HAP-1 (cell line): Measurements from ENCODE around the gene SKP2.
"Not testable (repeated sequence)": the region's sequence is repeated elsewhere in the genome, so short reads cannot be mapped to it uniquely, and the experiment has no call there.

ENCODE experiments used
- DNase-seq, 2 experiments: peaks; one replicate each; pipeline ENCODE4 v3.0.0-alpha.2; 2016 to 2020; ENCODE audit warnings: low spot score in 2 of 2
- H3K27me3 ChIP-seq: fragments of 250-450 bp; sonication (Bioruptor Pico); 2 replicates; pipeline ENCODE4 v1.5.1; 2020; ENCODE audit warnings: low read depth, mild to moderate bottlenecking, moderate library complexity
- H3K36me3 ChIP-seq: fragments of 250-450 bp; sonication (Bioruptor Pico); replicated peaks from 2 replicates; pipeline ENCODE4 v1.5.1; 2020; ENCODE audit warnings: mild to moderate bottlenecking
- H3K4me1 ChIP-seq: fragments of 250-450 bp; sonication (Bioruptor Pico); 2 replicates; pipeline ENCODE4 v1.5.1; 2020; ENCODE audit warnings: mild to moderate bottlenecking
- H3K4me3 ChIP-seq: fragments of 250-450 bp; sonication (Bioruptor Pico); 2 replicates; pipeline ENCODE4 v1.5.1; 2020; ENCODE audit warnings: mild to moderate bottlenecking, moderate library complexity
- H3K9me3 ChIP-seq: fragments of 250-450 bp; sonication (Bioruptor Pico); 2 replicates; pipeline ENCODE4 v1.5.1; 2020; ENCODE audit warnings: mild to moderate bottlenecking, moderate library complexity
- in situ Hi-C: fragments of 300-500 bp; cut with MboI; formaldehyde crosslinking; loops from 3 replicates; pipeline ENCODE4 v1.14.3; 2020; ENCODE audit warnings: low sequenced_read_pairs, inconsistent platforms, mixed read lengths

SKP2 gene

DNA sequence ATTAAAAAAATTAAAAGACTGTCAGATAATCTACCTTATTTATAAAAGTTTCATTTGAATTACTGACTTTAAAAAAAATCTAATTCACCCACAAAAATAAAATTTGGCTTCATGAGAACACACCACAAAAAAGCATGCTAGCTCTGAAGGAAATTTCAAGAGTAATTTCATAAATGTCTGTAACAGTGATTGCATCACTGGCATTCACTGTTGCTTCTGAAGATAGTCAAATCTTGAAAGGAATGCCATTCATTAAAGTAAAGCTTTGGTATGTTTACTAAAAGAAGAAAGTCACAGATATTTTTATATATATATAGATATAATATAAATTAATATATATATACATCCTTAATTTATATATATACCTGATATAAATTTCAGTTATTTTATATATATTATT, 46.4 kb downstream of the SKP2 start:
- peaks cover 22% of the 10 kb centered on the region for H3K36me3 ChIP-seq
- H3K4me1 ChIP-seq = no peaks in the 10 kb centered on the region
- H3K4me3 ChIP-seq = no peak overlapping the region
- DNase-seq = no peak
- no peaks in the 10 kb centered on the region for H3K9me3 ChIP-seq
- H3K27me3 ChIP-seq = no peaks in the 10 kb centered on the region
- in situ Hi-C loops = no loop called here

DNA sequence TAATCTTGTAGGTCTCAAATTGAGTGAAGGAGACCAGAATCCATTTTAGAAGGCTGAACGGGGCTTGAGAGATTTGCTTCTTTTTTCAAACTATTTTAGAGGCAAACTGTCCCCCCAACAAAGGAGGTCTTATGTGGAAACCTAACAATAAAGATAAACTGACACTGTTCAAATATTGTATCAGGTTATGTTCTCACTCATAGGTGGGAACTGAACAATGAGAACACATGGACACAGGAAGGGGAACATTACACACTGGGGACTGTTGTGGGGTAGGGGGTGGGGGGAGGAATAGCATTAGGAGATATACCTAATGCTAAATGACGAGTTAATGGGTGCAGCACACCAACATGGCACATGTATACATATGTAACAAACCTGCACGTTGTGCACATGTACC, 46.9 kb downstream of the SKP2 start:
- peaks cover 22% of the 10 kb centered on the region for H3K36me3 ChIP-seq
- DNase-seq, H3K4me1 ChIP-seq, H3K9me3 ChIP-seq, in situ Hi-C loops, H3K27me3 ChIP-seq, H3K4me3 ChIP-seq: not testable (repeated sequence)

DNA sequence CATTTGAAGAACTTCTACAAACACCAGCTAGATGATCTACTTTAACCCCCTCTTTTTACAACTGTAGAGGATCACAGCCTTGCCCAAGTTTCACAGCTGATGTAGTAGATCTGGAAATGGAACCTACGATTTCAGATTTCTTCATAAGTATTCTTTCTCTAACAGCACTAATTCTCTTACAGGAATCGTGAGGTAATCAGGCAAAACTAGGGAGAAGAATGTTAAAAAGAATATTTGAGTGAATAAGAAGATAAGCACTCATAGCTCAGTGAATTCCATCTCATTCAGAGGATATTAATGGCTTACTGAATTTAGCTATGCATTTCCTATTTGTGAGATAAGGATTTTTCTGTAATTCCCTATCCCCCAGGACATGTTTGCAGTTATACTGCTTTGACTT, 47.7 kb downstream of the SKP2 start:
- no peak for DNase-seq
- no peaks in the 10 kb centered on the region for H3K9me3 ChIP-seq
- H3K27me3 ChIP-seq = no peaks in the 10 kb centered on the region
- no peak overlapping the region for H3K4me3 ChIP-seq
- peaks cover 22% of the 10 kb centered on the region for H3K36me3 ChIP-seq
- in situ Hi-C loops = no loop called here
- H3K4me1 ChIP-seq = no peaks in the 10 kb centered on the region

DNA sequence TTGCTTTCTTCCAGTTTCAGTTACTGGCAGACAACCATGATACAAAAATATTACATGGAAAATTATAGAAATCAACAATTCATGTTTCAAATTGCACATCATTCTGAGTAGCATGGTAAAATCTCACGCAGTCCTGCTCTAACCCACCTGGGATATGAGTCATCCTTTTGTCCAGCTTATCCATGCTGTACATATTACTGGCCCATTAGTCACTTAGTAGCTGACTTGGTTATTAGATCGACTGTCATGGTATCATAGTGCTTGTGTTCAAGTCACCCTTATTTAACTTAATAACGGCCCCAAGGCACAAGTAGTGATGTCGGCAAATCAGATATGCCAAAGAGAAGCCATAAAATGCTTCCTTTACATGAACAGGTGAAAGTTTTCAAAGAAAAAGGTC, 48.6 kb downstream of the SKP2 start:
- no peak for DNase-seq
- in situ Hi-C loops = no loop called here
- Histone ChIP-seq H3K36me3 (peaks cover 22% of the 10 kb centered on the region), H3K9me3 (no peaks in the 10 kb centered on the region), H3K4me3 (no peak overlapping the region), H3K27me3 (no peaks in the 10 kb centered on the region), H3K4me1 (no peaks in the 10 kb centered on the region)

DNA sequence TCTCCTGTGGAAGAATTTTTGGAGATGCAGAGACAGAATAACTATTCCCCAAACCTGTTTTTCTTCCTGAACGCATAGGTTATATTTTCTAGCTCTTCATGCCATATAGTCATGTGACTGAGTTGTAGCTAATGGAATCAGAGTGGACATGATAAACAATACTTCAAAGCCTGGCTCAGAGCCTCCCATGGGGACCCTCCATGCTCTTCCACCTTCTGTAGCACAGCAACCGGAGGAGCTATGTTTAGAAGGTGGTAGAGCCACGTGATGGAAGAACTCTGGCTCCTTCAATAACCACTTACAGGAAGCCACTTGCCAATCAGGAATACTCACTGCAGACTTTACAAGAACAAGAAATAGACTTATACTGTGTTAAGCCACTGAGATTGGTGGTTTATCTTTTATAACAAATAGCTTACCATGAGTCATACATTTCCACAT, 50.6 kb downstream of the SKP2 start:
- no peaks in the 10 kb centered on the region for H3K27me3 ChIP-seq
- H3K9me3 ChIP-seq = no peaks in the 10 kb centered on the region
- no peak for DNase-seq
- in situ Hi-C loops = no loop called here
- H3K4me3 ChIP-seq = no peak overlapping the region
- H3K4me1 ChIP-seq = no peaks in the 10 kb centered on the region
- H3K36me3 ChIP-seq = peaks cover 12% of the 10 kb centered on the region

DNA sequence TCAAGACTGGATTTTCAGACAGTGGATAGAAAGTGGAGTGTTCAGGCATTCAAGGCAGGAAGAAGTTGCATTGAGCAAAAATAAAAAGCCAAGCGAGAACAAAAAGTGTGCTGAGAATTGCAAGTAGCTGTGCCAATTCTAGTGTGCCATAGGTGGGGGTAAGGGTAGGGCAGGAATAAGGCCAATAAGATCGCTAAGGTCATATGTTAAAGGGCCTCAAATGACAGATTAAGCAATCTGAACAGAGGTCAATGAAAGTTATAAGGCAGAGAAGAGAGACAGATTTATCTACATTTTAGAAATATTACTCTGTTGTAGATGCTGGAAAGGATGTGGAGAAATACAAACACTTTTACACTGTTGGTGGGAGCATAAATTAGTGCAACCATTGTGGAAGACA, 53.4 kb downstream of the SKP2 start:
- Histone ChIP-seq H3K4me3 (no peak overlapping the region), H3K9me3 (no peaks in the 10 kb centered on the region), H3K36me3 (peaks cover 7% of the 10 kb centered on the region), H3K27me3 (no peaks in the 10 kb centered on the region), H3K4me1 (no peaks in the 10 kb centered on the region)
- DNase-seq = no peak
- in situ Hi-C loops = no loop called here

DNA sequence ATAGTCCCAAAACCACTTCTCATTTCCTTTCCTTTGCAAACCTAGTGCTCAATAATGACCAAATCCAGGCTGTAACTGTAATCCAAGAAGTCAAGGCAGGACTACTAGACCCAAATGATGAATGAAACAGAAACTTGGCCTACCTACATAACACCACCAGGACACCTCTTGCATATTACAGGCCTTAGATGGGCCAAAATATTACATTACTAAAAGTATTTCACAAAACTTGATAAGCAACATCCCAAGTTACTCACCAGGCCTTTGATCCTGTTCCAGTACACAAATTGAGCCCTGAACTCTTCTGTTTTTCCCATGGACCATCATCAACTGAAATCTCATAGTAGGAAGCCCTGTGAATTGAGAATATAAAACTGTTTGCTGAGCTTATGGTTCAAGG, 55.0 kb downstream of the SKP2 start:
- no peak for DNase-seq
- H3K4me3 ChIP-seq = no peak overlapping the region
- H3K27me3 ChIP-seq = no peaks in the 10 kb centered on the region
- in situ Hi-C loops = no loop called here
- H3K4me1 ChIP-seq = no peaks in the 10 kb centered on the region
- peaks cover 3% of the 10 kb centered on the region for H3K36me3 ChIP-seq
- H3K9me3 ChIP-seq = no peaks in the 10 kb centered on the region

DNA sequence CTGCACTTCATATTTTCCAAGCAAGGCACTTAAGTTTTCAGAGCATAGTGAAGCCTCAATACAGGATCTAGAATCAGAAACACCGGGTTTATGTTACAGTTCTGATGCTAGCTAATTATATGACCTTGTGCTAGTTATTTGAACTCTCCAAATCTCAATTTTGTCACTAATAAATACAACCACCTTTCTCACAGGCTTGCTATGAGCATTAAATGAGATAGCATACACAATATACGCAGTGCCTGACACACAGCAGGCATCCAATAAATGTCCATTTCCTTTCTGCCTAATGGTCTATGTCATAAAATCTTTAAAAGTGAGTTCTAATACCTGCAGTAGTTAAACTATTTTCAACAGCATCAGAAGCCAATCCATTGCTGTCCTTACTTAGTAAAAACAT, 56.9 kb downstream of the SKP2 start:
- in situ Hi-C loops = no loop called here
- H3K4me3 ChIP-seq = no peak overlapping the region
- H3K4me1 ChIP-seq = no peaks in the 10 kb centered on the region
- DNase-seq = no peak
- H3K27me3 ChIP-seq = no peaks in the 10 kb centered on the region
- no peaks in the 10 kb centered on the region for H3K9me3 ChIP-seq
- H3K36me3 ChIP-seq = no peaks in the 10 kb centered on the region; the same call in none of the 2 replicates

DNA sequence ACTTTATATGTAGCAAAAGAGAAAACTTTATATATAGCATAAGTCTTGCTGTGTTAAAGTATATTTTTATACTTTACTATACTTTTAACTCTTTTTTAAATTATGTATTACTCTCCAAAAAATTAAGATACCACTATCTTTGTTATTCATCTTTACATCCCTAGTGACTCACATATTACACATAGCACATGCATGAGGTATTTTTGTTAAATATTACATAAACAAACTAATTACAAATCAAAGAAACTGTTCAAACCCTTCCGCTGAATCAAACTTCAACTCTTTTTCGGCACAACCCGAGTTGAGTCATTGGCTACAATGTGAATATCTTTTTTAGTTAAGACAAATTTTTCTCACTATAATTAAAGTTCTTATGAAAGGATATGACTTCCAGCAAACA, 57.8 kb downstream of the SKP2 start:
- Histone ChIP-seq H3K4me1 (no peaks in the 10 kb centered on the region), H3K4me3 (no peak overlapping the region), H3K36me3 (no peaks in the 10 kb centered on the region; the same call in none of the 2 replicates), H3K9me3 (no peaks in the 10 kb centered on the region), H3K27me3 (no peaks in the 10 kb centered on the region)
- no peak for DNase-seq
- in situ Hi-C loops = no loop called here

DNA sequence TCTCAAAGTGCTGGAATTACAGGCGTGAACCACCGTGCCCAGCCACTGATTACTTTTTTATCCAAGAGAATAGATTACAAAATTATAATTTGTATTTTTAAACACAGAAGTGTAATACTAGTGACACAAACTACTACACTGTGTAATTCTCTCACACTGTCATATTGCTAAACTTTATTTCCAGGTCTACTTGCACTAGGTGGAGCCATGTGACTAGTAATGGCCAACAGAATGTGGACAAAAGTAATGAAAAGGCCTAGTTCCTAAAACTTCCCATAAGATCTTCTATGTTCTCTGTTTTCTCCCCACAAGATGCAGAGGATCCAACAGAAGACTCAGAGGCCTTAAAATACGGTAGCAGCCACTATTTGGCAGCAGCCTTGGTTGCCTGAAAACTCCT, 62.5 kb downstream of the SKP2 start:
- Histone ChIP-seq H3K9me3 (no peaks in the 10 kb centered on the region), H3K36me3 (peaks cover 5% of the 10 kb centered on the region), H3K27me3 (no peaks in the 10 kb centered on the region), H3K4me3 (no peak overlapping the region), H3K4me1 (peaks cover 4% of the 10 kb centered on the region; the same call in 1 of the 2 replicates)
- DNase-seq = no peak
- in situ Hi-C loops = no loop called here

DNA sequence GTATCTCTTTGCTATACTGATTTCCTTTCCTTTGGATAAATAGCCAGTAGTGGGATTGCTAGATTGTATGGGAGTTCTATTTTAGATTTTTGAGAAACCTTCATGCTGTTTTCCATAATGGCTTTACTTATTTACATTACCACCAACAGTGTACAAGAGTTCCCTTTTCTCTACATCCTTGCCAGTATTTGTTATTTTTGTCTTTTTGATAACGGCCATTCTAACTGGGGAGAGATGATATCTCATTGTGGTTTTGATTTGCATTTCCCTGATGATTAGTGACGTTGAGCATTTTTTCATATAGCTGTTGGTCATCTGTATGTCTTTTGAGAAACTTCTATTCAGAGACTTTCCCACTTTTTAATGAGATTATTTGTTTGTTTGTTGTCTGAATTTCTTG, 64.0 kb downstream of the SKP2 start:
- H3K4me1 ChIP-seq = peaks cover 11% of the 10 kb centered on the region; the same call in 1 of the 2 replicates
- H3K4me3 ChIP-seq = no peak overlapping the region
- no peaks in the 10 kb centered on the region for H3K9me3 ChIP-seq
- in situ Hi-C loops = no loop called here
- H3K27me3 ChIP-seq = no peaks in the 10 kb centered on the region
- H3K36me3 ChIP-seq = peaks cover 11% of the 10 kb centered on the region
- no peak for DNase-seq

DNA sequence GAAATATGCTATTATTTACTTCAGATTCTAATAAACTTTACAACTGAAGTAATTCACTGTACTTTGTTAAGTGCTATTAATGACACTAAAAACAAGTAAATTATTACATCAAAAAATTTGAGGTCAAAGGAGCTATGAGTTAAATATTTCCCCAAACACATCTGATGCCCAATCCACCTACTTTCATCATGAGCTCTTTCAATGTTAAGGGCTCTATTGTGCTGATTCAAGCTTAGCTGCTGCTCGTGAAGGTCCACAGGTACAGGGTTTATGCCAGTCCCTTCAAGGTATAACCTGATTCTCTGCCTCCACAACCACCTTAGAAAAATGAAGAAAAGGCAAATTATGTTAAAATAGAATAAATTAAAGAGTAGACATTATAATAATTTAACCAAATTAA, 65.7 kb downstream of the SKP2 start:
- in situ Hi-C loops = no loop called here
- H3K9me3 ChIP-seq = no peaks in the 10 kb centered on the region
- peaks cover 11% of the 10 kb centered on the region; the same call in 1 of the 2 replicates for H3K4me1 ChIP-seq
- H3K27me3 ChIP-seq = no peaks in the 10 kb centered on the region
- no peak overlapping the region for H3K4me3 ChIP-seq
- peaks cover 11% of the 10 kb centered on the region for H3K36me3 ChIP-seq
- DNase-seq = no peak

DNA sequence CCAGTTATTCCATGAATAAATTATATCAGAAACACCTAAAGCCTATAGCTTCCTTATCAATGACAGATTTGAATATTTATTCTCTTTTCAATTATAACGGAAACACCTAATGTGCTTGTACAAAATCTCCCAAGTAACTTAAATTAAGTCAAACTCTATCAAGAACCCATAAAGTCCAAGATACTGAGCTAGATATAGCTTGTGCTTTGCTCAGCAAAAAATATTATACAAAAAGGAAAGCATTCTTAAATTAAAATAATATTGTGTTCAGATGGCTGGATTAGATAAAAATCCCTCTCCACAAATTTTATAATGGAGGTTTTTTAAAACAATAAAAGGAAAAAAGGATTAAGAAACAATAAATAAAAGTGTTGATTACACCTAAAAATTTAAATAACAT, 66.1 kb downstream of the SKP2 start:
- no peaks in the 10 kb centered on the region for H3K9me3 ChIP-seq
- no peak overlapping the region for H3K4me3 ChIP-seq
- peaks cover 11% of the 10 kb centered on the region; the same call in 1 of the 2 replicates for H3K36me3 ChIP-seq
- peaks cover 11% of the 10 kb centered on the region; the same call in 1 of the 2 replicates for H3K4me1 ChIP-seq
- in situ Hi-C loops = no loop called here
- no peak for DNase-seq
- no peaks in the 10 kb centered on the region for H3K27me3 ChIP-seq

DNA sequence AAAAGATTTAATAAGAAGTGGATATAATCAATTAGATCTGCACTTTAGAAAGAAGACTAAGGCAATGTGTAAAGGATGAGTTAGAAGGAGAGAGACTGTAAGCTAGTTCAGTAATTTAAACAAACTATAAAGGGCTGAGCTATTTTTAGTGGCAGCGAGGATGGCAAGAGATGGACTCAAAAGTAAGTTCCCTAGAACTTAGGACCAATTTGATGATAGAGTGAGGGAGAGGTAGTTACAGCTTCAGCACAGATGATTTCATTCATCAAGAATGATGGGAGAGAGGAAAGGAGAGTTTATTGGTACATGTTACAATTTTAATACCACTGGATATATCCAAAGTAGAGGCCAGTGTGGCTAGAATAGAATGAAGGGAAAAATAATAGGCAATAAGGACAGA, 70.7 kb downstream of the SKP2 start:
- no peak overlapping the region for H3K4me3 ChIP-seq
- no peaks in the 10 kb centered on the region for H3K27me3 ChIP-seq
- peaks cover 7% of the 10 kb centered on the region; the same call in 1 of the 2 replicates for H3K4me1 ChIP-seq
- no peaks in the 10 kb centered on the region for H3K9me3 ChIP-seq
- in situ Hi-C loops = no loop called here
- peaks cover 14% of the 10 kb centered on the region for H3K36me3 ChIP-seq
- DNase-seq = no peak

DNA sequence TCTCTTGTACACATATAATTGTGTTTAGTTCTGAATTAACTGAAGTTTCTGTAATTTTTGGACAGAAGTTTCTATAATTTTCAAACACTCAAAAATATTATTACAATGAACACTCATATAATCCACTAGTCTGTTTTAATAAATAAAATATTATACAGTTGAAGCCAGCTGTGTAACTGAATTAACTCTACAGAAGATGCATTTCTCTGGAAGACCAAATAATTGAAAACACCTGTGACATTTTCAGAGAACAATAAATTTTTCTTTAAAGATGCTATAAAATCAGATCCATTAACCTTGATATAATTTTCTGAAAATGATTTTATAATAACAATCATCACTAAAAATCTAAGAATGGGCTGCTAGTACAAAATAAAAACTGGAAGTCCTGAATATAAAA, 75.1 kb downstream of the SKP2 start:
- no peak overlapping the region for H3K4me3 ChIP-seq
- no peaks in the 10 kb centered on the region for H3K9me3 ChIP-seq
- in situ Hi-C loops = no loop called here
- no peak for DNase-seq
- H3K36me3 ChIP-seq = peaks cover 3% of the 10 kb centered on the region
- no peaks in the 10 kb centered on the region for H3K4me1 ChIP-seq
- no peaks in the 10 kb centered on the region for H3K27me3 ChIP-seq
